ENCODE measurements around the gene MAP3K3.

Gene MAP3K3

DNA sequence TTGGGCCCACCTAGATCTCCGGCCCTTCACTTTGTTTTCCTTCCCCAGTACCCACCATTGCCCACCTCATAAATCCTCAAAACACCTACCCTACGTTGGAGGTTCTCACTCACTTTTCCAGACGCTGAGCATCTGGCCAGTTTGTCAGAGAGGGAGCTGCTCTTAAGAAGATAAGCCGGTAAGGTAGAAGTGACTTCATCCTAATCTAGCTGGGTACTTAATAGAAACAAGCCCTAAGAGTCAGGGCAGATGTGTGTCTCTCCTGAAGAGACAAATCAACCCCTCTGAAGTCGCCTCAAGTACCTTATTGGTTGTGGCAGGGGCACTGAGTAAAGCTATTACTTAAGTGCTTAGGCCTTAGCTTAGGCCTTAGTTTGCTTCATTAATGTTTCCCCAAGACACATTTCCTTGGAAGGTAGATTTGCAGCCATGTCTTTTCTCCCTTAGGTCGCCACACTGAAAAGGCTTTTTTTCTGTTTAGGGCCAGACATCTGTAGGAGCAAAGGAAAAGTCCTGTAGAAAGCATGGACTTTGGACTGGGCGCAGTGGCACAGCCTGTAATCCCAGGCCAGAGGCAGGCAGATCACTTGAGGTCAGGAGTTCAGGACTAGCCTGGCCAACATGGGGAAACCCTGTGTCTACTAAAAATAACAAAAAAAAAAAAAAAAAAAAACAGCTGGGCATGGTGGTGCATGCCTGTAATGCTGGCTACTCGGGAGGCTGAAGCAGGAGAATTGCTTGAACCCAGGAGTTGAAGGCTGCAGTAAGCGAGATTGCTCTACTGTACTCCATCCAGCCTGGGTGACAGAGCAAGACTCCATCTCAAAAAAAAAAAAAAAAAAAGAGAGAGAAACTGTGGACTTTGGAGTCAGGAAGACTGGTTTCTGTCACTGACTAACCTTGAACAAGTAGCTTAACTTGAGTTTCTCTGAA is 20.5 kb upstream of the MAP3K3 start:
- Mint-ChIP-seq H3K27ac (peak overlapping the region; percentile 90), H3K4me1 (ENCODE audit: low read depth) (peaks cover 8% of the 10 kb centered on the region), H3K9me3 (no peaks in the 10 kb centered on the region), H3K36me3 (ENCODE audit: low read depth) (peaks cover 41% of the 10 kb centered on the region), H3K27me3 (no peaks in the 10 kb centered on the region), H3K4me3 (peak overlapping the region; percentile 88)
- intact Hi-C loops (cut with micrococcal nuclease) = no loop called here

DNA sequence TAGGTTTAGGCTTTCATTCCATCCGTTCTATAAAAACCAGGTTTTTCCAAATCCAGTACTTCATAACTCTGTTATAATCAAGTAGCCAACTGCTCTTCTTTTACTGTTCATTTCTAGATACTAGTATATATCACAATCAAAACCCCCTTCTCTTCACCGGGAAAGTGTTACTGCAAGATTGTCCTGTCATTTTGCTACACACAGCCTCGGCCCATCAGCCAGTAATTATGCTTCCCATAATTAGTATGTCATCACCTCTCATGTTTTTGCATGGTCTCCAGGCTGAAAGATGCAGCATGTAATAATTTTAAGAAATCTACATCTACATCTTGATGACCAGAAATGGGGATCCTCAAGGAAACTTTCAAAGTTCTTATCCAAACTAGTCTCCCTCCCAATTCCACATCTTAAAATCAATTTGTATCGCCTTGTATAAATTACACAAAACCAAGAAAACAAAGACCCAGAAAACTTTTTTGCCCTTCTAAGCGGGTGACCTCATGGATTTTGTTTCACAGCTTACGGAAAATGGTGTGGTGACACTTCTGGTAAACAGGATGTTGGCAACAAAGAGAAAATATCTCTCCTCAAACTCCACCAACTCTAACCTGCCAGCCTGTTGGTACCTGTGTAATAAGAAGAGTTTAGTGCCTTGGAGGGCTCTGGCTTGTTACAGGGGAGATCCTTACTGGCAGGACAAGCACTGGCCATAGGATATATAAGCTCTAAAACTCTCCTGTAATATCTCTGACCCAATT is 12.2 kb upstream of the MAP3K3 start:
- no peaks in the 10 kb centered on the region for H3K27me3 Mint-ChIP-seq
- H3K4me3 Mint-ChIP-seq = no peak overlapping the region
- H3K27ac Mint-ChIP-seq = no peak overlapping the region
- no peaks in the 10 kb centered on the region for H3K4me1 Mint-ChIP-seq (ENCODE audit: low read depth)
- intact Hi-C loops (cut with micrococcal nuclease) = loop anchor here (5.0 kb wide), 1 partner anchor 133 kb away; the partner anchor contains the start of gene ACE
- H3K9me3 Mint-ChIP-seq = no peaks in the 10 kb centered on the region
- H3K36me3 Mint-ChIP-seq (ENCODE audit: low read depth) = peaks cover 62% of the 10 kb centered on the region

DNA sequence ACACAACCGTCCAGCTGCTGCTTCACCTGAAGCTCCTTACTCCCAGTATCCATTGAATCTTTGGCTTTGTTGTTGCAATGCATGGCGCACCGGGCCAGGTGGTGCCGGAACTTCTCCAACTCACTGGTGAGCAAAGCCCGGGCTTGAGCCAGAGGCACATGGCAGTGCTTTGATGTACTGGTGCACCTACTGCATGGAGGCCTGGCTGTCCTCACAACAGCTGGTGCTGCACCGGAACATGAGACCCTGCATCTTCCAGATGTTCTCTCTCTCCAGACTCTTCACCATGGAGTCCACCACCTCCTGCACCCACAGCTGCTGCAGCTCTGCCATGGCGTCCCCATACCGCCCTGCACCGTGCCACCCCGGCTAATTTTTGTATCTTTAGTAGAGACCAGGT is 11.4 kb upstream of the MAP3K3 start:
- no peak overlapping the region for H3K27ac Mint-ChIP-seq
- H3K4me3 Mint-ChIP-seq = no peak overlapping the region
- H3K9me3 Mint-ChIP-seq = no peaks in the 10 kb centered on the region
- H3K27me3 Mint-ChIP-seq = no peaks in the 10 kb centered on the region
- H3K36me3 Mint-ChIP-seq (ENCODE audit: low read depth) = peaks cover 53% of the 10 kb centered on the region
- intact Hi-C loops (cut with micrococcal nuclease) = loop anchor here (5.0 kb wide), 1 partner anchor 134 kb away; the partner anchor contains the start of gene ACE
- no peaks in the 10 kb centered on the region for H3K4me1 Mint-ChIP-seq (ENCODE audit: low read depth)

DNA sequence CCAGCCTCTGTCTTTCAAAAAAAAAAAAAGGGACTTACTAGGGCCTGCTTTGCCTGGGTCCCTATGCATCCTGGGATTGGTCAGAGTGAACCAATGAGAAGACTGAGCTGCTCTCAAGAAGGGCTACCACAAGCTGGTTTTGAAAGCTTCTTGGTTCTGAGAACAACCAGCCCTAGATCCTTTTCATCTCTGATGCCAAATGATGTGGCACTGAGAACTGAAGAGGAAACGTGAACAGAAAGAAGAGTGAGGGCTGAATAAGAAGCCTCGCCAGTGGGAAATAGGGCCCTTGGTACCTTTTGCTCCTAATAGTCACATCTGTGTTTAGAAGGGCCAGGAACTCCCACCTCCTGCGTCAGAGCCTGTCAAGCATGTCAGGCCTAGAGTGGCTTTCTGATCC is 10.9 kb upstream of the MAP3K3 start:
- Mint-ChIP-seq H3K27me3 (no peaks in the 10 kb centered on the region), H3K4me1 (ENCODE audit: low read depth) (no peaks in the 10 kb centered on the region), H3K36me3 (ENCODE audit: low read depth) (peaks cover 48% of the 10 kb centered on the region), H3K27ac (no peak overlapping the region), H3K9me3 (no peaks in the 10 kb centered on the region), H3K4me3 (no peak overlapping the region)
- intact Hi-C loops (cut with micrococcal nuclease) = loop anchor here (5.0 kb wide), 1 partner anchor 134 kb away; the partner anchor contains the start of gene ACE

DNA sequence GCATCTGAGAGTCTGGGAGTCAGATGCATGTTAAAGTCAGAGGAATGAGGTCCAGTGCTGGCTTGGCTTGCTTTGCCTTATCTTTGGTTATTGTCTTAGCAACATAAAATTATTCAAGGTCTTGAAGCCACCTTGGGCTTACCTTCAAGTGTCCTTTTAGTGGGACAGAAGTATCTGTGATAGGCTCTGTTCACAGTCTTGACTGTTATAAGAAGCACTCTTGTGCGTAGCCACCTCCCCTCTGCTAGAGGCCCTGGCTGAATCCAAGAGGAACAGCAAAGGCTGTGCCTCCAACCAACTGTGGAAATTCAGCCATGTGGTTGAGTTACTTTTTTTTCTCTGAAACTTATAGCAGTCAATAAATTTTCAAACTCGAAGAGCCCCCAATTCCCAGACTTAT is 8.6 kb upstream of the MAP3K3 start:
- peaks cover 6% of the 10 kb centered on the region for H3K27me3 Mint-ChIP-seq
- no peaks in the 10 kb centered on the region for H3K4me1 Mint-ChIP-seq (ENCODE audit: low read depth)
- peak overlapping the region; percentile 20 for H3K27ac Mint-ChIP-seq
- no peak overlapping the region for H3K4me3 Mint-ChIP-seq
- no peaks in the 10 kb centered on the region for H3K9me3 Mint-ChIP-seq
- intact Hi-C loops (cut with micrococcal nuclease) = loop anchor here (5.0 kb wide), 1 partner anchor 136 kb away; the partner anchor contains the start of gene ACE
- H3K36me3 Mint-ChIP-seq (ENCODE audit: low read depth) = peaks cover 25% of the 10 kb centered on the region

DNA sequence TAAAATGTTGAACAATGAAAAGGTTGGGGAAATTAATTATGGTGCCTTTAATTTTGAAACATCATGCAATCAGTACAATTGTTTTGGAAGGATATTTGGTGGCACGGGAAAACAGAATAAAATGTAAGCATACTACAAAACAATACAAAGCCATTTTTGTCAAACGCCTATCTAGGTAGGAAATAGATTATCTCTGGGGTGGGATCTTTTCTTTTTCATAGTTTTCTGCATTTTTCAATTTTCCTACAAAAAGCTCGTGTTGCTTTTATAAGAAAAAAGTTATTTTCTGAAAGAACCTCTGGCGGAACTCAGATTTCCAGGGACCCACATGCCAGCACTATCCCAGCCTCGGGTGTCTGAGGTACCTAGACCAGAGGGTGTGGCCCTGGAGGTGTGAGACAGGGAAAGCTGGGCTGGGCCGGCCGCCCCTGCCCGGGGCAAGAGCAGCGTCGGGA is 961 bp upstream of the MAP3K3 start:
- H3K36me3 Mint-ChIP-seq (ENCODE audit: low read depth) = peaks cover 6% of the 10 kb centered on the region
- H3K27ac Mint-ChIP-seq = peak overlapping the region; percentile 84
- intact Hi-C loops (cut with micrococcal nuclease) = loop anchor here (5.0 kb wide), 1 partner anchor 121 kb away; the partner anchor contains the start of gene STRADA
- no peaks in the 10 kb centered on the region for H3K9me3 Mint-ChIP-seq
- peak overlapping the region; percentile 87 for H3K4me3 Mint-ChIP-seq
- H3K4me1 Mint-ChIP-seq (ENCODE audit: low read depth) = peaks cover 23% of the 10 kb centered on the region
- H3K27me3 Mint-ChIP-seq = peaks cover 6% of the 10 kb centered on the region

DNA sequence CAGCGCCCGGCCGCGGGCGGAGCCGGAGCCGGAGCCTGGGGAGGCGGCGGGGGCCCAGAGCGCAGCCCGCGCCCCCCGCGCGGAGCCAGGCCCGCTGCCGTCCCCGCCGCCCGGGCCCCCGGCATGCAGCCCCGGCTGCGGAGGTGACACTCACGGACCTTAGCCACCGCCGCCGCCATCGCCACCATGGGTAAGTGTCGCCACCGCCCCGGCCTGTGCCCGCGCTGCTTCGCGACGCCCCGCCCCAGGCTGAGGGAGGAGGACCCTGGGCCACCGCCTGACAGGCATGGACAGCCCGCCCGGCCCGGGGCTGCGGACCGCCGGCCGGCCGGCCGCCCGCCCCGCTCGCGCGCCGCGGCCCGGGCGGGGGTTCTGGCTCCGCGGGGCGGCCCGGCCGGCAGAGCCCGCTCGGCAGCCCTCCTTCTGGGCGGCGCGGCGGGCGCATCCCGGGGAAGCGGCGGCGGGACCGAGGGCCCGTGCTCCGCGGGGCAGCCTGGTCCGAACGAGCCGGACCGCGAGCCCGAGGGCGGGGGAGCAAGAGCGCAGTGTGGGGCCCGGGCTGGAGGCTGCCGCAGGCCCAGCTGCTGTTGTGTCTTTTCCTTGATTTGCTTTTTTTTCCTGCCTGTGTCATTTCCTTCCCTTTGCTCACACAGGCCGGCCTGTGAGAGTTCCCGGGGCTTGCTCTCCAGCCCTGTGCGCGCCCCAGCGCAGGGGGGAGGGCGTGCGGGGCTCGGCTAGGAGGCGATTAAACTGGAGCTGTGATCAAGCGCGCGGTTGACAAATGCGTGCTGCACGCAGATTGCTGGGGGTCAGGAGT is 565 bp downstream of the MAP3K3 start:
- H3K36me3 Mint-ChIP-seq (ENCODE audit: low read depth) = peaks cover 6% of the 10 kb centered on the region
- peaks cover 4% of the 10 kb centered on the region for H3K27me3 Mint-ChIP-seq
- H3K27ac Mint-ChIP-seq = peak overlapping the region; percentile 93
- peaks cover 38% of the 10 kb centered on the region for H3K4me1 Mint-ChIP-seq (ENCODE audit: low read depth)
- H3K4me3 Mint-ChIP-seq = peak overlapping the region; percentile 99
- intact Hi-C loops (cut with micrococcal nuclease) = loop anchor here (2.0 to 5.0 kb wide), 2 partner anchors 76 to 120 kb away; partner anchors contain the start of gene STRADA
- no peaks in the 10 kb centered on the region for H3K9me3 Mint-ChIP-seq

DNA sequence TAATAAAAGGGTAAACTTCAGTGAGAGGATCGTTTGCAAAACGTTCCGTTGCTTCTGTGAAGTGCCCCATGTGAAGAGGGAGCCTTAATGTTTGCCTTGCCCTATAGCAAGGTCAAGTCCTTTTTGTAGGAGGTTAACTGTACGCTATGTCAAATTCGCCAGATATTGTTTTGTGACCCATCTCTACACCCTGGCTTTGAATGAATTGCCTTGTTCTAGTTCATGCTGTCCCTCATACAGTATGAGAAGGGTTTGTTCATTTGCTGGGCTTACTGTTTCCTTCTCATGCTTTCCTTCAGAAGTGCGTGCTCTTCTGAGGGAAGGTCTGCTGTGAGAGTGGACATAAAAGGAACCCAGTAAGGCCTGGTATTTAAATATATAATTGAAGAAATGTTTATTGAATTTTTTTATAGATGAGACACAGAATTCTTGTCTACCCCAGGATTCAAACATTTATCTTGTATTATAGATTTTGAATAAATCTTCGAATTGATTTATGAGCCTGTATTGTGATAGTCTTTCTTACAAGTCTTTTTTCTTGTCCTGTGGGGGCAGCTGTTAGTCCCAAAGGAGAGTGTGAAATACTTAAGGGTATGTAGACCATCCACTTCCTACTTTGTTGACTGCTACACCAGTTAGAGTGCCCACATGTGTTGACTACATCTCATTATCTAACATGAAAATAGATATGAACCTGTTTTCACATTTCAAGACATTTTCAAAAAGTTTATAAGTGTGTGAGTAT is 1.7 kb downstream of the MAP3K3 start:
- peak overlapping the region; percentile 93 for H3K27ac Mint-ChIP-seq
- H3K27me3 Mint-ChIP-seq = no peaks in the 10 kb centered on the region
- intact Hi-C loops (cut with micrococcal nuclease) = loop anchor here (2.0 to 5.0 kb wide), 3 partner anchors 25 to 118 kb away; partner anchors contain the start of gene STRADA
- H3K4me3 Mint-ChIP-seq = peak overlapping the region; percentile 99
- peaks cover 41% of the 10 kb centered on the region for H3K4me1 Mint-ChIP-seq (ENCODE audit: low read depth)
- no peaks in the 10 kb centered on the region for H3K9me3 Mint-ChIP-seq
- H3K36me3 Mint-ChIP-seq (ENCODE audit: low read depth) = peaks cover 8% of the 10 kb centered on the region

DNA sequence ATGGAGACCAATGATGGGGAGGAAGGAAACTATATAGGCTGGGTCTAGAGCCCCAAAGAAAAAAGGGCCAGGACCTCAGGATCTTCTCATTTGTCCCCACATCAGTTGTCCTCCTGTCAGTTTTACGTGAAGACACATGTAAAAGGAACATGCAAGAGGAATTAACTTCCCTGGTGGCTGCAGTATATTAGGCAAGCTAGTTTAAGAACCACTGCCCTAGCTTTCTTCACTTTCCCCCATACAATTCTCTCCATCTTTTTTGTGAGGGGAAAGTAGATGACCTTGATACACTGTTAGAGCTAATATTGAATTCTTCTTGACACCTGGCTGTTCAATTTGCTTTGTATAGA is 2.3 kb downstream of the MAP3K3 start:
- Mint-ChIP-seq H3K4me3 (peak overlapping the region; percentile 34), H3K36me3 (ENCODE audit: low read depth) (peaks cover 13% of the 10 kb centered on the region), H3K9me3 (no peaks in the 10 kb centered on the region), H3K4me1 (ENCODE audit: low read depth) (peaks cover 41% of the 10 kb centered on the region), H3K27me3 (no peaks in the 10 kb centered on the region), H3K27ac (peak overlapping the region; percentile 50)
- intact Hi-C loops (cut with micrococcal nuclease) = loop anchor here (2.0 to 5.0 kb wide), 2 partner anchors 24 to 118 kb away; partner anchors contain the start of gene STRADA

DNA sequence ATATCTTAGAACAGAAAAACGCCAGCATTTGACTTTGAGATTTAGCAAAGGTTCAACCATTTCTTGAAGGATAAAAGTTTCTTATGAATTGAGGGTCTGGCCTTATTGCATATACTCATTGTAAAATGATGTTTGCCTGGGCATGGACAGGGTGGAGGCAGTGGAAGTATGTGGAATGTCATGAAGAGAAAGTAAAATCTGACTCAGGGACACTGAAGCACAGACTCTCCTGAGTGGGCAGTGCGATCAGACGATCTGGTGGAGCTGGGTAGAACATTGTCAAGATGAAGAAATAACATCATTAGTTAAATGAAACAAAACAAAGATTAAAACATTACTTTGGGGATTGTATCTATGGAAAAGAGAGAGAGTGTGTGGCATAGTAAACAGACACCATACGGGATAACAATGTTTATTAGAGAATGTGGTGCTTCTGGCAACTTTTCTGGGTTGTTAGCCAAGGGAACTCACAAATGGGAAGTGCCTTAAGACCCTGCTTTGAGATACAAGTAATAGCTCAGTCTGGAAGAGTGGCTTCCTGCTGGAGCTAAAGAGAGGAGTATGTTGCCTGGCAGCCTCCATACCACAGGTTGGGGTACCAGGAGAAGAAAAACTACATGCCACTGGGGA is 4.4 kb downstream of the MAP3K3 start:
- Mint-ChIP-seq H3K9me3 (no peaks in the 10 kb centered on the region), H3K27me3 (no peaks in the 10 kb centered on the region), H3K4me3 (peak overlapping the region; percentile 8), H3K36me3 (ENCODE audit: low read depth) (peaks cover 15% of the 10 kb centered on the region), H3K27ac (peak overlapping the region; percentile 36), H3K4me1 (ENCODE audit: low read depth) (peaks cover 50% of the 10 kb centered on the region)
- intact Hi-C loops (cut with micrococcal nuclease) = no loop called here

DNA sequence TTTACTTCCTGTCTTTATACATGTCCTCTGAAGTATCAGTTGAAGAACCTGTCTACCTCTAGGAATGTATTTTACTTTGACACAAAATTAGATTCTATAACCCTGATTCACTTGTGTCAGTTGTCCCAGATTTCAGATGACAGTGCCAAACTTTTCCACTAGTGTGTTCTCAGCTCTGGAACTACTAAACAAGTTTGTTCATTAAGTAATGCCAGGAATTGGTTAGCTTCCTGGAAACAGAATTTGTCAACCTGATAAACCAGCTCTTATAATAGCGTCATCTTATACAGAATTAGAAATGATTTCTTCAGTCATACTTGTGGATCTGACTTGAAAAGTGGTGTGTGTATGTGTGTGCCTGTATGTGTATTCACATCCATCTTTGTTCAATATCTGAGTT is 7.4 kb downstream of the MAP3K3 start:
- Mint-ChIP-seq H3K9me3 (no peaks in the 10 kb centered on the region), H3K27me3 (no peaks in the 10 kb centered on the region), H3K36me3 (ENCODE audit: low read depth) (peaks cover 28% of the 10 kb centered on the region), H3K4me3 (no peak overlapping the region), H3K4me1 (ENCODE audit: low read depth) (peaks cover 70% of the 10 kb centered on the region), H3K27ac (no peak overlapping the region)
- intact Hi-C loops (cut with micrococcal nuclease) = no loop called here

DNA sequence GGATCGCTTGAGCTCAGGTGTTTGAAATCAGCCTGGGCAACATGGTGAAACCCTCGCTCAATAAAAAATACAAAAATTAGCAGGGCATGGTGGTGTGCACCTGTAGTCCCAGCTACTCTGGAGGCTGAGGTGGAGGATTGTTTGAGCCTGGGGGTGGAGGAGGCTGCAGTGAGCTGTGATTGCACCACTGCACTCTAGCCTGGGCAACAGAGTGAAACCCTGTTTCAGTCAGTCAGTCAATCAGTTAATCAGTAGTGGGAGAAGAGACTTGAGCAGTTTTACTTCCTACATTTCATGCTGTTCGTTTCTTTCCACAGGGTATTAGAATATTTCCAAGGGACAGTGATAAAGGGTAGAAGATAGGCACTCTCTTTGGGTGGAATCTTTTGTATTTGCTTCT is 8.8 kb downstream of the MAP3K3 start:
- H3K9me3 Mint-ChIP-seq = no peaks in the 10 kb centered on the region
- no peak overlapping the region for H3K4me3 Mint-ChIP-seq
- peaks cover 75% of the 10 kb centered on the region for H3K4me1 Mint-ChIP-seq (ENCODE audit: low read depth)
- H3K27ac Mint-ChIP-seq = peak overlapping the region; percentile 62
- peaks cover 33% of the 10 kb centered on the region for H3K36me3 Mint-ChIP-seq (ENCODE audit: low read depth)
- intact Hi-C loops (cut with micrococcal nuclease) = no loop called here
- no peaks in the 10 kb centered on the region for H3K27me3 Mint-ChIP-seq
